HEK293 (cell line): ENCODE results near the gene JCAD.
A peak's percentile ranks its signal among the peaks of the same experiment; 100 is the strongest.

Experiments used
- CTCF ChIA-PET: fragments of 350-600 bp; formaldehyde crosslinking; extraction: SDS; loops from one replicate; lab custom pipeline; 2021; ENCODE audit warnings: antibody characterized with exemption; lab: Yijun Ruan, JAX
- POLR2A ChIA-PET: fragments of 300-600 bp; formaldehyde crosslinking; extraction: SDS; loops from one replicate; lab custom pipeline; 2020; ENCODE audit warnings: antibody characterized with exemption, inconsistent platforms; lab: Yijun Ruan, JAX
- H3K27ac ChIP-seq: fragments of 200-500 bp; sonication (Bioruptor generic); 2 replicates; pipeline ENCODE4 v1.5.1; 2014; ENCODE audit warnings: low read depth, low read length, control low read depth, inconsistent platforms; ENCODE audit errors: extremely low read depth
- H3K36me3 ChIP-seq, 2 experiments: fragments of 200-500 bp in 1 of 2; sonication (Bioruptor generic) in 1 of 2; 1 replicate in 1 of 2; 2 replicates in 1 of 2; pipeline ENCODE4 v1.5.1; 2014 to 2017; ENCODE audit warnings: inconsistent platforms in 2 of 2, low read length in 2 of 2; ENCODE audit not compliant: control insufficient read depth in 2 of 2, insufficient read depth in 1 of 2
- H3K4me1 ChIP-seq: fragments of 200-500 bp; sonication (Bioruptor generic); 2 replicates; pipeline ENCODE4 v1.5.1; 2014; ENCODE audit warnings: mild to moderate bottlenecking, low read length, inconsistent platforms; ENCODE audit not compliant: control insufficient read depth, insufficient read depth
- H3K4me3 ChIP-seq: 2 replicates; pipeline ENCODE4 v1.5.1; 2011; ENCODE audit warnings: low read depth, mild to moderate bottlenecking, control low read depth, low read length, moderate library complexity
- H3K9me3 ChIP-seq: fragments of 200-500 bp; sonication (Bioruptor generic); 2 replicates; pipeline ENCODE4 v1.5.1; 2014; ENCODE audit warnings: low read depth, low read length, inconsistent platforms; ENCODE audit not compliant: control insufficient read depth, insufficient read depth
- EGR2 ChIP-seq: fragments of 450-650 bp; formaldehyde crosslinking; IDR thresholded peaks from 2 replicates; pipeline ENCODE4 v1.5.1; 2016; ENCODE audit warnings: low read depth, missing biosample characterization, missing genetic modification characterization
- KLF1 ChIP-seq: fragments of 450-650 bp; formaldehyde crosslinking; IDR thresholded peaks from 2 replicates; pipeline ENCODE4 v1.5.1; 2016; ENCODE audit warnings: missing biosample characterization, missing genetic modification characterization
- KLF9 ChIP-seq: fragments of 450-650 bp; formaldehyde crosslinking; IDR thresholded peaks from 2 replicates; pipeline ENCODE4 v1.5.1; 2016; ENCODE audit warnings: missing biosample characterization, missing genetic modification characterization, low read depth
- OSR2 ChIP-seq: fragments of 450-650 bp; formaldehyde crosslinking; IDR thresholded peaks from 2 replicates; pipeline ENCODE4 v1.5.1; 2016; ENCODE audit warnings: missing biosample characterization, missing genetic modification characterization
- OVOL3 ChIP-seq: fragments of 450-650 bp; formaldehyde crosslinking; IDR thresholded peaks from 2 replicates; pipeline ENCODE4 v1.5.1; 2016; ENCODE audit warnings: missing biosample characterization, missing genetic modification characterization
- WT1 ChIP-seq: fragments of 450-650 bp; formaldehyde crosslinking; IDR thresholded peaks from 2 replicates; pipeline ENCODE4 v1.5.1; 2016; ENCODE audit warnings: missing biosample characterization, missing genetic modification characterization
- ZBTB6 ChIP-seq: fragments of 450-650 bp; formaldehyde crosslinking; IDR thresholded peaks from 2 replicates; pipeline ENCODE4 v1.5.1; 2017; ENCODE audit warnings: missing biosample characterization, missing genetic modification characterization
- ZNF10 ChIP-seq: fragments of 450-650 bp; formaldehyde crosslinking; IDR thresholded peaks from 2 replicates; pipeline ENCODE4 v1.5.1; 2017; ENCODE audit warnings: missing biosample characterization, missing genetic modification characterization
- ZNF311 ChIP-seq: fragments of 450-650 bp; formaldehyde crosslinking; IDR thresholded peaks from 2 replicates; pipeline ENCODE4 v1.5.1; 2017; ENCODE audit warnings: missing biosample characterization, missing genetic modification characterization, borderline replicate concordance
- ZNF324 ChIP-seq: fragments of 450-650 bp; formaldehyde crosslinking; IDR thresholded peaks from 2 replicates; pipeline ENCODE4 v1.5.1; 2016; ENCODE audit warnings: missing biosample characterization, missing genetic modification characterization
- ZNF394 ChIP-seq: fragments of 450-650 bp; formaldehyde crosslinking; IDR thresholded peaks from 2 replicates; pipeline ENCODE4 v1.5.1; 2016; ENCODE audit warnings: missing biosample characterization, missing genetic modification characterization, mild to moderate bottlenecking, moderate library complexity, borderline replicate concordance
- ZNF510 ChIP-seq: fragments of 450-650 bp; formaldehyde crosslinking; IDR thresholded peaks from 2 replicates; pipeline ENCODE4 v1.5.1; 2018; ENCODE audit warnings: mild to moderate bottlenecking, missing genetic modification characterization, missing biosample characterization; ENCODE audit not compliant: insufficient replicate concordance
- ZNF513 ChIP-seq: fragments of 450-650 bp; IDR thresholded peaks from 2 replicates; pipeline ENCODE4 v1.5.1; 2018; ENCODE audit warnings: missing biosample characterization, missing genetic modification characterization
- ZNF514 ChIP-seq: fragments of 450-650 bp; formaldehyde crosslinking; IDR thresholded peaks from 2 replicates; pipeline ENCODE4 v1.5.1; 2016; ENCODE audit warnings: missing biosample characterization, missing genetic modification characterization
- ZNF558 ChIP-seq: fragments of 450-650 bp; formaldehyde crosslinking; IDR thresholded peaks from 2 replicates; pipeline ENCODE4 v1.5.1; 2016; ENCODE audit warnings: missing biosample characterization, missing genetic modification characterization
- ZNF624 ChIP-seq: fragments of 450-650 bp; formaldehyde crosslinking; IDR thresholded peaks from 2 replicates; pipeline ENCODE4 v1.5.1; 2017; ENCODE audit warnings: missing biosample characterization, missing genetic modification characterization

The JCAD gene

GRCh38 chr10:30048768-30049517, 10.4 kb downstream of the JCAD start:
- POLR2A ChIA-PET, result no interaction called here
- no peak for TF ChIP-seq OVOL3 (tag by site-specific recombination)
- no peak for TF ChIP-seq ZNF514 (tag by site-specific recombination)
- TF ChIP-seq EGR2 (tag by site-specific recombination), result peak; percentile 39; the same call in 1 of the 2 replicates
- no peak for TF ChIP-seq OSR2 (tag by site-specific recombination)
- no peaks in the 10 kb centered on the region for H3K9me3 ChIP-seq
- H3K4me3 ChIP-seq, result no peak overlapping the region
- H3K27ac ChIP-seq, result no peak overlapping the region
- peaks cover 5 to 40% of the 10 kb centered on the region in 2 experiments for H3K36me3 ChIP-seq
- no peaks in the 10 kb centered on the region; the same call in 1 of the 2 replicates for H3K4me1 ChIP-seq
- CTCF ChIA-PET, result no interaction called here

GRCh38 chr10:30047924-30048531, 11.4 kb downstream of the JCAD start:
- H3K9me3 ChIP-seq, result no peaks in the 10 kb centered on the region
- ChIA-PET CTCF (no interaction called here), POLR2A (no interaction called here)
- TF ChIP-seq ZNF311 (tag by site-specific recombination) (no peak), KLF9 (0 out of 2 replicates have a peak, but pooled peaks have one; percentile 20), ZNF513 (no peak), ZNF624 (no peak), ZNF324 (tag by site-specific recombination) (no peak), ZBTB6 (no peak), ZNF510 (tag by site-specific recombination) (no peak)
- peaks cover 5 to 44% of the 10 kb centered on the region in 2 experiments for H3K36me3 ChIP-seq
- H3K4me3 ChIP-seq, result no peak overlapping the region
- no peak overlapping the region for H3K27ac ChIP-seq
- no peaks in the 10 kb centered on the region; the same call in 1 of the 2 replicates for H3K4me1 ChIP-seq

GRCh38 chr10:30047430-30047829, 12.0 kb downstream of the JCAD start:
- no peak overlapping the region for H3K27ac ChIP-seq
- no peaks in the 10 kb centered on the region for H3K9me3 ChIP-seq
- no peak overlapping the region for H3K4me3 ChIP-seq
- POLR2A ChIA-PET, result no interaction called here
- TF ChIP-seq ZNF558 (tag by site-specific recombination), result no peak
- no peak for TF ChIP-seq ZNF10
- CTCF ChIA-PET, result no interaction called here
- peaks cover 5 to 44% of the 10 kb centered on the region in 2 experiments for H3K36me3 ChIP-seq
- no peaks in the 10 kb centered on the region; the same call in 1 of the 2 replicates for H3K4me1 ChIP-seq

GRCh38 chr10:30046476-30046875, 12.9 kb downstream of the JCAD start:
- Histone ChIP-seq H3K27ac (no peak overlapping the region), H3K4me3 (no peak overlapping the region), H3K4me1 (peaks cover 4% of the 10 kb centered on the region), H3K9me3 (no peaks in the 10 kb centered on the region), H3K36me3 (peaks cover 5 to 46% of the 10 kb centered on the region in 2 experiments)
- TF ChIP-seq KLF1 (tag by site-specific recombination) (0 out of 2 replicates have a peak, but pooled peaks have one; percentile 16), WT1 (tag by site-specific recombination) (no peak), ZNF394 (tag by site-specific recombination) (no peak)
- ChIA-PET CTCF (no interaction called here), POLR2A (no interaction called here)
